Neural cell (in vitro differentiated cells): ENCODE data around the gene BLOC1S3. TPM values are rescaled to one million over a fixed set of nuclear protein-coding genes. Genes with fewer than 3 reads are reported as not detected.

ENCODE experiments used
- H2AFZ ChIP-seq: fragments of 200-600, 300-800 bp; sonication (generic), shearing (Covaris generic); 2 replicates; pipeline ENCODE4 v1.6.0; 2014; ENCODE audit warnings: low read depth, mild to moderate bottlenecking, antibody characterized with exemption, low read length, moderate library complexity
- H3F3A ChIP-seq: fragments of 200-600 bp; shearing (Covaris generic); 2 replicates; pipeline ENCODE4 v1.6.1; 2016; ENCODE audit warnings: mild to moderate bottlenecking, moderate library complexity, mixed read lengths, antibody characterized with exemption, low read length; ENCODE audit not compliant: insufficient read depth, poor library complexity, severe bottlenecking
- H3K27ac ChIP-seq: fragments of 200-600, 300-800 bp; sonication (generic), shearing (Covaris generic); 2 replicates; pipeline ENCODE4 v1.5.1; 2014; ENCODE audit warnings: mild to moderate bottlenecking, low read length, moderate library complexity
- H3K27me3 ChIP-seq: fragments of 300-800, 200-600 bp; sonication (generic), shearing (Covaris generic); 2 replicates; pipeline ENCODE4 v1.6.0; 2014; ENCODE audit warnings: mild to moderate bottlenecking, low read depth, low read length, moderate library complexity; ENCODE audit not compliant: insufficient read depth
- H3K36me3 ChIP-seq: fragments of 300-800, 200-600 bp; sonication (generic), shearing (Covaris generic); 2 replicates; pipeline ENCODE4 v1.5.1; 2014; ENCODE audit warnings: mild to moderate bottlenecking, antibody characterized with exemption, low read length, moderate library complexity; ENCODE audit not compliant: insufficient read depth
- H3K4me2 ChIP-seq: fragments of 300-800, 200-600 bp; sonication (generic), shearing (Covaris generic); 2 replicates; pipeline ENCODE4 v1.6.0; 2014; ENCODE audit warnings: mild to moderate bottlenecking, low read length
- H3K4me3 ChIP-seq: fragments of 300-800, 200-600 bp; sonication (generic), shearing (Covaris generic); 2 replicates; pipeline ENCODE4 v1.5.1; 2014; ENCODE audit warnings: mild to moderate bottlenecking, low read length, moderate library complexity
- H3K79me2 ChIP-seq: fragments of 200-600 bp; shearing (Covaris generic); replicated peaks from 2 replicates; pipeline ENCODE4 v1.6.0; 2014; ENCODE audit warnings: mild to moderate bottlenecking, low read length, moderate library complexity; ENCODE audit not compliant: insufficient read depth
- H3K9ac ChIP-seq: fragments of 300-800, 200-600 bp; sonication (generic), shearing (Covaris generic); 2 replicates; pipeline ENCODE4 v1.6.1; 2016; ENCODE audit warnings: mild to moderate bottlenecking, low read length, mixed read lengths
- H3K9me2 ChIP-seq: fragments of 200-600 bp; shearing (Covaris generic); 2 replicates; pipeline ENCODE4 v1.6.1; 2016; ENCODE audit warnings: mild to moderate bottlenecking, low read length, mixed read lengths; ENCODE audit not compliant: insufficient read depth
- H3K9me3 ChIP-seq: fragments of 200-600, 300-800 bp; sonication (generic), shearing (Covaris generic); 2 replicates; pipeline ENCODE4 v1.6.1; 2016; ENCODE audit warnings: mild to moderate bottlenecking, mixed run types, low read length, moderate library complexity, mixed read lengths
- H4K20me1 ChIP-seq: fragments of 200-600 bp; shearing (Covaris generic); 2 replicates; pipeline ENCODE4 v1.6.1; 2016; ENCODE audit warnings: mild to moderate bottlenecking, mixed run types; ENCODE audit not compliant: insufficient read depth
- CTCF ChIP-seq: fragments of 450-650 bp; IDR thresholded peaks from 2 replicates; pipeline ENCODE4 v1.5.1; 2014; ENCODE audit warnings: antibody characterized with exemption, mild to moderate bottlenecking, moderate library complexity; ENCODE audit not compliant: poor library complexity, severe bottlenecking
- EP300 ChIP-seq: fragments of 450-650 bp; conservative IDR thresholded peaks from 2 replicates; pipeline ENCODE4 v1.6.1; 2014; ENCODE audit warnings: antibody characterized with exemption, mild to moderate bottlenecking, moderate library complexity; ENCODE audit not compliant: poor library complexity, severe bottlenecking
- EZH2 ChIP-seq: fragments of 200-600, 300-800 bp; shearing (Covaris generic), sonication (generic); IDR thresholded peaks from 2 replicates; pipeline ENCODE4 v1.6.1; 2014; ENCODE audit warnings: antibody characterized with exemption, low read length, borderline replicate concordance, mild to moderate bottlenecking; ENCODE audit not compliant: insufficient read depth, poor library complexity, severe bottlenecking
- MXI1 ChIP-seq: fragments of 450-650 bp; conservative IDR thresholded peaks from 2 replicates; pipeline ENCODE4 v1.6.1; 2014; ENCODE audit warnings: antibody characterized with exemption, mild to moderate bottlenecking; ENCODE audit not compliant: poor library complexity, severe bottlenecking
- POLR2AphosphoS5 ChIP-seq: IDR thresholded peaks from 2 replicates; pipeline ENCODE4 v1.6.1; 2012
- RAD21 ChIP-seq: fragments of 450-650 bp; conservative IDR thresholded peaks from 2 replicates; pipeline ENCODE4 v1.6.1; 2014; ENCODE audit warnings: antibody characterized with exemption, mild to moderate bottlenecking, moderate library complexity
- REST ChIP-seq: IDR thresholded peaks from 2 replicates; pipeline ENCODE4 v1.6.1; 2012; ENCODE audit warnings: borderline replicate concordance
- SMC3 ChIP-seq: fragments of 450-650 bp; conservative IDR thresholded peaks from 2 replicates; pipeline ENCODE4 v1.6.1; 2014; ENCODE audit warnings: antibody characterized with exemption, mild to moderate bottlenecking, moderate library complexity; ENCODE audit not compliant: poor library complexity
- TAF1 ChIP-seq: IDR thresholded peaks from 2 replicates; pipeline ENCODE4 v1.6.1; 2012; ENCODE audit warnings: low read depth
- polyA plus RNA-seq: library from polyadenylated mRNA; depleted of rRNA; stranded (reverse); fragments of >200 nt; gene quantifications from 2 replicates; pipeline ENCODE4 v1.2.3, GENCODE V29; 2014

Gene BLOC1S3
- polyA plus RNA-seq, 1 donor from 2014 or later, result 1.8 TPM

GRCh38 chr19:45149129-45149528 is 29.5 kb upstream of the BLOC1S3 start:
- no peaks in the 10 kb centered on the region for H3K79me2 ChIP-seq
- no peak for TF ChIP-seq POLR2AphosphoS5
- no peak for TF ChIP-seq CTCF
- no peak for TF ChIP-seq TAF1
- no peak for TF ChIP-seq RAD21
- TF ChIP-seq EZH2, result no peak
- TF ChIP-seq EP300, result no peak
- no peak for TF ChIP-seq REST
- no peak for TF ChIP-seq SMC3
- TF ChIP-seq MXI1, result no peak
- no peak overlapping the region for H3K27ac ChIP-seq
- H3K9me3 ChIP-seq, result no peaks in the 10 kb centered on the region
- no peaks in the 10 kb centered on the region for H3F3A ChIP-seq
- H3K9ac ChIP-seq, result no peak overlapping the region
- H3K9me2 ChIP-seq, result no peaks in the 10 kb centered on the region
- no peak overlapping the region for H2AFZ ChIP-seq
- H3K4me2 ChIP-seq, result no peak overlapping the region
- H3K27me3 ChIP-seq, result peaks cover 20% of the 10 kb centered on the region
- no peaks in the 10 kb centered on the region for H4K20me1 ChIP-seq
- no peaks in the 10 kb centered on the region for H3K36me3 ChIP-seq
- no peak overlapping the region for H3K4me3 ChIP-seq

DNA sequence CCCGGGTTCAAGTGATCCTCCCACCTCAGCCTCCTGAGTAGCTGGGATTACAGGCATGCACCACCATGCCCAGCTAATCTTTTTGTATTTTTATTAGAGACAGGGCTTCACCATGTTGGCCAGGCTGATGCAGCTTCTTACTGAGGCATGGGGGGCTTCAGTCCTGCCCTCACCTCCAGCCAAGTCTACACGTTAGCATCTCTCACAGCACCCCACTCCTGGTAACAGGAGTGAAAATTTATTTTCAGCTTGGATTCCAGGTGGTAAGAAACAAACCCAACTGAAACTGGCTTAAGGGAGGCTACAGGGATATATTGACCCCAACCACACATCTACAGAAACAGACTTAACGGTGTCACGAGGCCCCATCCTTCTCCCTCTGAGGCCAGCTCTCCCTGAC is 28.4 kb upstream of the BLOC1S3 start:
- Histone ChIP-seq H3K27me3 (peaks cover 24% of the 10 kb centered on the region), H3K4me3 (no peak overlapping the region), H3K79me2 (no peaks in the 10 kb centered on the region), H3K9ac (no peak overlapping the region), H2AFZ (no peak overlapping the region), H4K20me1 (no peaks in the 10 kb centered on the region), H3K9me3 (no peaks in the 10 kb centered on the region), H3K27ac (no peak overlapping the region), H3F3A (no peaks in the 10 kb centered on the region), H3K9me2 (no peaks in the 10 kb centered on the region), H3K36me3 (no peaks in the 10 kb centered on the region), H3K4me2 (no peak overlapping the region)
- TF ChIP-seq EP300 (no peak), SMC3 (no peak), TAF1 (no peak), POLR2AphosphoS5 (no peak), REST (no peak), EZH2 (no peak), MXI1 (no peak), CTCF (no peak)
